Mesangial cell (primary cell): ENCODE measurements around the gene CEACAM20. TPM values are rescaled to one million over a fixed set of nuclear protein-coding genes. Genes with fewer than 3 reads are reported as not detected.

ENCODE experiments used
- total RNA-seq: library from RNA; depleted of rRNA; stranded (reverse); fragments of >200 nt; gene quantifications from 2 replicates; pipeline ENCODE4 v1.2.3, GENCODE V29; 2015

Gene CEACAM20
- not detected in 2 replicates for total RNA-seq

GRCh38 chr19:44529536-44529935 is at the start of gene CEACAM20:
Gene CEACAM20, minus strand, starts transcription at chr19:44529675. Its CDS starts 166 bp downstream, at chr19:44529509.

GRCh38 chr19:44499962-44500949 is 29.2 kb downstream of the CEACAM20 start, which contains the start of gene ZNF180:
Gene ZNF180, minus strand, starts transcription at chr19:44500522. Its CDS starts 3,188 bp downstream, at chr19:44497334.

Other genes with a start within 250 kb of the CEACAM20 start
- 0.33 and 1.5 TPM in 2 replicates for gene ZNF235, start 224.7 kb downstream of the CEACAM20 start, total RNA-seq
- gene ZNF112, start 173.0 kb downstream of the CEACAM20 start, total RNA-seq, result 2.3 and 3.7 TPM in 2 replicates
- 1.3 and 4.3 TPM in 2 replicates for gene ZNF285, start 128.1 kb downstream of the CEACAM20 start, total RNA-seq
- gene ZNF229, start 81.2 kb downstream of the CEACAM20 start, total RNA-seq, result 2.0 and 3.7 TPM in 2 replicates
- 3.6 and 7.9 TPM in 2 replicates for gene ZNF180, start 29.2 kb downstream of the CEACAM20 start, total RNA-seq
- gene IGSF23, start 83.9 kb upstream of the CEACAM20 start, total RNA-seq, result 2.9 TPM in 1 of 2 replicates, not detected in the other
- 137 and 176 TPM in 2 replicates for gene PVR, start 114.2 kb upstream of the CEACAM20 start, total RNA-seq
- gene CEACAM19, start 141.8 kb upstream of the CEACAM20 start, total RNA-seq, result 2.1 and 3.9 TPM in 2 replicates
- gene CEACAM16, start 169.5 kb upstream of the CEACAM20 start, total RNA-seq, result not detected in 2 replicates
- gene BCL3, start 219.0 kb upstream of the CEACAM20 start, total RNA-seq, result 29.3 and 52.2 TPM in 2 replicates
- gene CBLC, start 248.2 kb upstream of the CEACAM20 start, total RNA-seq, result 1.3 and 1.8 TPM in 2 replicates